ENCODE measurements around the gene CDK5. TPM values are rescaled to one million over a fixed set of nuclear protein-coding genes. Genes with fewer than 3 reads are reported as not detected.

The CDK5 gene
- total RNA-seq, 2 experiments from 2014 or later = 10.0 to 10.1 TPM

DNA sequence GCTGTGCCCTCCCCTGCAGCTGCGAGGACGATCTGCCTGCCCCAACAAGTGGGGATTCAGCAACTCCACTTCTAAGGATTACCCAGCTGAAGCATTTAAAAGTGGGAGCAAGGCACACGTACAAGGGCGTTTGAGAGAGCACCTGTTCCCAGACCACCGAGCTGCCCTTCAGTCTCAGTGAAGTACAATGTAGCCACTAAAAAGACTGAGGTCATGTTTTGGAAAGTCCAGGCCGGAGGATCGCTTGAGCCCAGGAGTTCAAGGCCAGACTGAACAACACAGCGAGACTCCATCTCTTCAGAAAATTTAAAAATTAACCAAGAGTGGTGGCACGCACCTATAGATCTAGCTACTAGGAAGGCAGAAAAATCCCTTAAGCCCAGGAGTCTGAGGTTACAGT lies 52.1 kb downstream of the CDK5 start:
- no peaks in the 10 kb centered on the region for H3K27me3 Mint-ChIP-seq (ENCODE audit: low read depth)

More for the DNA sequence above, 52.1 kb downstream of the CDK5 start:
- Mint-ChIP-seq H3K4me3 (no peak overlapping the region), H3K9me3 (no peaks in the 10 kb centered on the region), H3K4me1 (ENCODE audit: low read depth) (peaks cover 25% of the 10 kb centered on the region), H3K36me3 (ENCODE audit: low read depth) (peaks cover 2% of the 10 kb centered on the region), H3K27ac (no peak overlapping the region)
- CTCF ChIA-PET = interaction anchor here (1.3 to 1.4 kb wide), 2 partner anchors 9 to 13 kb away, joined by 4 to 5 read pairs; no protein-coding TSS in a partner anchor
- intact Hi-C loops (cut with micrococcal nuclease) = no loop called here
- DNase-seq = no peak

Other genes starting within 250 kb of the CDK5 start
- gene AOC1, start 205.4 kb downstream of the CDK5 start, total RNA-seq = not detected
- gene KCNH2, start 79.6 kb downstream of the CDK5 start, total RNA-seq = under 1 TPM; 0.17 to 0.19 TPM
- gene NOS3, start 66.9 kb downstream of the CDK5 start, total RNA-seq = 1 to 10 TPM; 7.1 to 9.2 TPM
- gene ATG9B, start 33.4 kb downstream of the CDK5 start, total RNA-seq = 1 to 10 TPM; 2.8 to 4.0 TPM
- gene ABCB8, start 29.4 kb downstream of the CDK5 start, total RNA-seq = 10 to 100 TPM; 41.3 to 47.8 TPM
- 1 to 10 TPM; 6.8 to 7.9 TPM for gene ASIC3, start 9.4 kb downstream of the CDK5 start, total RNA-seq
- 10 to 100 TPM; 25.6 to 29.7 TPM for gene SLC4A2, start 1.7 kb upstream of the CDK5 start, total RNA-seq
- 10 to 100 TPM; 43.6 to 45.7 TPM for gene FASTK, start 22.9 kb upstream of the CDK5 start, total RNA-seq
- gene TMUB1, start 25.6 kb upstream of the CDK5 start, total RNA-seq = 10 to 100 TPM; 30.2 to 35.0 TPM
- gene AGAP3, start 28.6 kb upstream of the CDK5 start, total RNA-seq = 10 to 100 TPM; 16.7 to 17.7 TPM
- not detected for gene GBX1, start 109.8 kb upstream of the CDK5 start, total RNA-seq
- not detected for gene ASB10, start 129.4 kb upstream of the CDK5 start, total RNA-seq
- not detected for gene H2BK1, start 152.6 kb upstream of the CDK5 start, total RNA-seq
- 10 to 100 TPM; 33.9 to 35.5 TPM for gene ABCF2, start 169.3 kb upstream of the CDK5 start, total RNA-seq
- gene CHPF2, start 174.6 kb upstream of the CDK5 start, total RNA-seq = 10 to 100 TPM; 21.0 TPM
- gene SMARCD3, start 190.8 kb upstream of the CDK5 start, total RNA-seq = 1 to 10 TPM; 4.5 to 5.8 TPM